Stimulated activated CD4-positive, alpha-beta T cell treated with anti-CD3 and anti-CD28 coated beads, TNF-alpha, amount 100 ng/mL, for 48 hours (primary cell): ENCODE results near the gene C10orf67.

Experiments used
- DNase-seq, 3 donors: peaks; one replicate each; pipeline ENCODE4 v3.0.0-alpha.2; 2020; ENCODE audit warnings: low read depth in 3 of 3

The C10orf67 gene

GRCh38 chr10:23171232-23171876 lies 173.2 kb downstream of the C10orf67 start:
- no peak for DNase-seq

GRCh38 chr10:23158370-23158769 lies 186.2 kb downstream of the C10orf67 start:
- peak in 2 of 3 donors; percentile 13 to 14 for DNase-seq

- no peak for DNase-seq
Observed at GRCh38 chr10:23157691-23158369, 186.8 kb downstream of the C10orf67 start.

GRCh38 chr10:23157239-23157681 lies 187.3 kb downstream of the C10orf67 start:
- no peak for DNase-seq

GRCh38 chr10:23156447-23157150 lies 188.0 kb downstream of the C10orf67 start:
- no peak for DNase-seq

- no peak for DNase-seq
Observed at GRCh38 chr10:23155169-23155568, 189.4 kb downstream of the C10orf67 start.
